NOMO-1 treated with dmso at 0.1 percent for 144 hours (cell line): ENCODE measurements around the gene PRPF8.

Experiments
- DNase-seq: peaks from one replicate; lab custom pipeline; 2025; ENCODE audit not compliant: unreplicated experiment; lab: John Stamatoyannopoulos, UW

Gene PRPF8

DNA sequence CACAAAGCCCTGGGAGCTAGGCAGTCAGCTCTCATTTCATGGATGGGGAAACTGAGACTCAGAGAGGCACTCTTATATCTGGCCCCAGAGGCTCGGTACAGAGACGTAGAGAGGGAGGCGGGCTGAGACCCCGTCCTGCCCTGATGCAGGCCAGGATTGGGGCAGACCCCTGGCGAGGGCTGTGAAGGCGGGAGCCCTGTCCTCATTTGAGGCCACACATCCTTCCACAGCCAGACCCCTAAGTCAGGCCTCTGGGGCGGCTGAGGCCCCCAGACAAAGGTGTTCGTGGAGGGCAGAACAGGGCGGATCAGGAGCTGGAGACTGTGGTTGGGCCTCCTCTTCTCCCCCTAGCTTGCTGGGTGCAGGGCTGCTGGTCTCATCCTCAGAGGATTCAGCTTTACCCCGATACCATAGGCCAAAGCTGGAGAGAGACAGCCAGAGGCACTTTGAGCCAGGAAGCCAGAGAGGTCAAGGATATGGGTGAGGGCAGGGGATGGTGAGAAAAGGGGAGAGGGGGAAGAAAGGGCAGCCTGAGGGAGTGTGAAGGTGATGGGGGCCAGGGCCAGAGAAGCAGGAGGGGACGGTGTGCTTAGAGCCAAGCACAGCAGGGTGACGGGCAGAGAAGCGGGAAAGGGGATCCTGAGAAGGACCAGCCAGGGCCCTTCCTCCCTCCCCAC lies 38.3 kb downstream of the PRPF8 start:
- no peak for DNase-seq

DNA sequence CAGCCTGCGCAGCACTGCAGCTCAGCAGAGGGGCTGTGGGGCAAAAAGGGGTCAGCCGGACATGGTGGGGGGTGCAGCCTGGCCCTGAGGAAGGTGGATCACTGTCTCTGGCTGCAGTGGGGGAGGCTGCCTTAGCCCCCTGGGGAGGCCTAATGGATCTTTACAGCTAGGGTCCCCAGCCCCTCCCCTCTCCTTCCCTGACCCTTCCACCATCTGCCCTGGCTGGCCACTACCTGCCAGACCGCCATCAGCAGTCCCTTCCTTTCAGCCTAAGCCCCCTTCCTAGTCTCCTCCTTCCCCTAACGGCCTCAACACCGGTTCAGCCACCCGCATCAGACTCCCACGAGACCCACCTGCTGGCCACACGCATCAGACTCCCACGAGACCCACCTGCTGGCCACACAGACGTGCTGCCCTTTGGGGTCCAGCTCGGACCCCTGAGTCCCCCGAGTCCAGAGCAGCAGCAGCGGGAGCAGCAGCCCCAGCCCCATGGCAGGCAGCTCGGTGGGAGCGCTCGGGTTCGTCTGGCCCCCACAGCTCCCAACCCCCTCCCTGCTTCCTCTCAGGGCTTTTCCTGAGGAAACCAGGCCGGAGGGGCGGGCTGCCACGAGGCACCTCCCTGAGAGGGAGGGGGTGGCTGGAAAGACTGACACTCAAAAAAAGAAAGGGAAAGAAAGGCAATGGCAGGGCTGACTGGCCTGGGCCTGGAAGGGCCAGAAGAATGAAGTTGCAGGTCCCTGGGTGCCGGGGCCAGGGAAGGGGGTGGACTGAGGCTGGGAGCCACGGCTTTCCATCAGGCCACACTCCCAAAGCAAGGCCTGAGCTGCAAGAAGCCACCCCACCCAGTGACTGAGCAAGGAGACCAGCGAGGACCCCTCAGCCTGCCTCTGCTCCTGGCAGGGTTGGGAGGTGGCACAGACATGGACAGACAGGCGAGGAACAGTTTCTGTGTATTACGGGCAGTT lies 39.2 kb downstream of the PRPF8 start, which contains the start of gene SCARF1:
TSS of gene SCARF1 (minus strand) at position 526 of the 965 bp plus-strand sequence. CDS start at position 491, 35 bp downstream.
- no peak for DNase-seq

DNA sequence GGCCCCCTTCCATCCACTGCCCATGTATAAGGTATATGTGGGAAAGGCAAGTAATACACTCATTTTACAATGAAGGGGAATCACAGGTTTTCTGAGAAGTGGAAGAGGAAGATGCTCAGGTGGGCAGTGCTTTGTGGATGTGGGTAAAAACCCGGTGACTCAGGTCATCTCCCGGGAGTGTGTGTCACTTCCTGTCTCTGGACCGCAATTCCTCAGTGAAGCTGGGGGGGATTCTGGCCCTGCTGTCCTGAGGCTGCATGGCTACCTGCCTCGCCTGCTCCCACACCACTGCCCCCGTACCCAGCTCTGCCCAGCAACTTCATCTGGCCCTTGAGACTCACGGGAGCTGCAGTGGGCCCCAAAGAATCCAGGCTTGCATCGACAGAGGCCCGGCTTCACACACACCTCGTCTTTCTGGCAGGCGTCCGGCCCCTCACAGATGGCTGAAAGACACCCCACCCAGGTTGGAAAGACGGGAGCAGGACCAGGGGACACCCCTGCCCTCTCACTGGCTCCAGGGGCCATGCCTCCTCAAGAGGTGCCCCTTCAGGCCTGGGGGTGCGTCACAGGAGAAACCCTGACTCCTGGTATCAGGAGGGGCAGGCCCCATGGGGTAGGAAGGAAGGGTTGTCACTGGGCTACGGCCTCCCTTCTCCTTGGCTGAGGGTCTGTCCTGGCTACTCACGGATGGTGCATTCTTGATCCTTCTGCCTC lies 40.0 kb downstream of the PRPF8 start:
- no peak for DNase-seq

DNA sequence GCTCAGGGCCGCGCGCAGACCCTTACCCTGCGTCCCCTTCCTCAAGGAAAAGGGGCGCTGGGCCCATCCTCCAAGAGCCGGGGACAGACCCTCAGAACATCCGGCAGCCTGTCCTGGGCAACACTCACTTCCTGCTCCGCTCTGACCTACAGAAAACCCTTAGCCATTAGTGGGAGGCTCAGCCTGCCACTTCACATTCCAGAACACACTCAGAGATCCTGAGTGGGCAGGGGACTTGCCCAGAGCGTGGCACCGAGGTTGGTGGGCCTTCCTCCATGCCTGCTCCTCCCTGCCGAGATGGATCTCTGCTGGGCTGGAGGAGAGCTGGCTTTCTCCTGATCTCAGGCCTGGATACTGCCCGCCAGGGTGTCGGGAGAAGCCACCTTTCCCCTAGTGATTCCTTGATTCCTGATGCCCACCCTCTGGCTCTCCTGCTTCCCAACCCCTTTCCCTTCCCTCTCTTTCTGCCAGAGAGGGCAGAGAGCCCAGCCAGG lies 40.6 kb downstream of the PRPF8 start:
- DNase-seq = no peak

DNA sequence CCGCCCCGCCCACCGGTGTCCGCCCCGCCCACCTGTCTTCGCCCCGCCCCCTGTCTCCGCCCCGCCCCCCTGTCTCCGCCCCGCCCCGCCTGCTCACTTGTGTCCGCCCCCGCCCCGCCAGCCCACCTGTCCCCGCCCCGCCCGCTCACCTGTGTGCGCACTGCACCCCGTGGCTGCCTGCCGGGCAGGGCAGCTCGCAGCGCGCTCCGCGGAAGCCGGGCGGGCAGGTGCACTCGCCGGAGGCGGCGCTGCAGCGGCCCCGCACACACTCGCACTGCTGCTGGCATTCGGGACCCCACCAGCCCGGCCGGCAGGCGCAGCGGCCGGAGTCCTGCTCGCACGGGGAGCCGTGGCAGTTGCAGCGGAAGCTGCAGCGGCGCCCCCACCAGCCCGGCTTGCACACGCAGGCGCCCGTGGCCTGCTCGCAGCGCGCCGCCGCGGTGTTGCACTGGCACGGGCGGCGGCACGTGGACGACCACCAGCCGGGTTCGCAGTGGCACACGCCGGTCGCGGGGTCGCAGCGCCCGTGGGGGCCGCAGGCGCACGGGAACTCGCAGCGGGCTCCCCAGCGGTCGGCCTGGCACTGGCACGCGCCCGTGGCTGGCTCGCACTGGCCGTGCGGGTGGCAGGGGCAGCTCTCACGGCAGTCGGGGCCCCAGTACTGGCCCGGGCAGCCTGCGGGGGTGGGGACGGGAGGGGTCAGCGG lies 41.2 kb downstream of the PRPF8 start:
- DNase-seq = no peak

DNA sequence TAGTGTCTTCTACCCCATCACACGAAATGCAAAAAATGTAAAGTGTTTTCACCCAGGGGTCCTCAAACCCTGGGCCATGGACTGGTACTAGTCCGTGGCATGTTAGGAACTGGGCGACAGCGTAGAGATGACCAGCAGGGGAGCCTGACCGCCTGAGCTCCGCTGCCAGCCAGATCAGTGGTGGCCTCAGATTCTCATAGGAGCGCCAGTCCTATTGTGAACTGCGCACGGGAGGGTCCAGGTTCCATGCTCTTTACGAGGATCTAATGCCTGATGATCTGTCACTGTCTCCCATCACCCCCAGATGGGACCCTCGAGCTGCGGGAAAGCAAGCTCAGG lies 43.6 kb downstream of the PRPF8 start:
- no peak for DNase-seq

DNA sequence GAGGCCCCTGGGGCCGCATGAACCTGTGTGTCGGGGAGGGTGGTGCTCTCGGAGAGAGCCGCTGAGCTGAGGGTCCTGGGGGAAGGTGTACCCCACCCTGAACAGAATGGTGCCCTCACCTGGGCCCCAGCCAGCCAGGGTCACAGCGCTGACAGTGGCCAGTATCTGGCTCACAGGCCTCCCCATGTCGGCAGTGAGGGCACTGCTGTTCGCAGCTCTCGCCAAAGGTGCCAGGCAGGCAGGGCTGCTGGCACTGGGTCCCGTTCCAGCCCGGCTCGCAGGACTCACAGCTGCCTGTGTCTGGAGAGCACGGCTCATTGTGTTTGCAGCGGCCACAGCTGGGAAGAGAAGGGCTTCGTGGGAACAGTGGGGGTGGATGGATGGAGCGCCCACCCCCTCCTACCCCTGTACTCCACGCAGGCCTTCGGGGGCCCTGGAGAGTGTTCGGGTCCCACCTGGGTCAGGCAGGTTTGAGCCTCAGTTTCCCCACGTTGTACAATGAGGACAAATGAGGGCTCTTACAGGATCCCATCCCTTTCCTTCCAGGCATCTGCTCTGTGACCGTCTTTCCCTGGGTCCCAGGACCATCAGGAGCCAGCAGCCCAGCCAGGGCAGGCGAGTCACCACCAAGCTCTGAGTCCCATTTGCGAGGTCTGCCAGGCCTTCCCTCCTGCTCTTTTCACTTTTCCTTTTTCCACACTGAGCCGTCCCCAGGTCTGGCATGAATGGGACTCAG lies 44.2 kb downstream of the PRPF8 start:
- DNase-seq = no peak

DNA sequence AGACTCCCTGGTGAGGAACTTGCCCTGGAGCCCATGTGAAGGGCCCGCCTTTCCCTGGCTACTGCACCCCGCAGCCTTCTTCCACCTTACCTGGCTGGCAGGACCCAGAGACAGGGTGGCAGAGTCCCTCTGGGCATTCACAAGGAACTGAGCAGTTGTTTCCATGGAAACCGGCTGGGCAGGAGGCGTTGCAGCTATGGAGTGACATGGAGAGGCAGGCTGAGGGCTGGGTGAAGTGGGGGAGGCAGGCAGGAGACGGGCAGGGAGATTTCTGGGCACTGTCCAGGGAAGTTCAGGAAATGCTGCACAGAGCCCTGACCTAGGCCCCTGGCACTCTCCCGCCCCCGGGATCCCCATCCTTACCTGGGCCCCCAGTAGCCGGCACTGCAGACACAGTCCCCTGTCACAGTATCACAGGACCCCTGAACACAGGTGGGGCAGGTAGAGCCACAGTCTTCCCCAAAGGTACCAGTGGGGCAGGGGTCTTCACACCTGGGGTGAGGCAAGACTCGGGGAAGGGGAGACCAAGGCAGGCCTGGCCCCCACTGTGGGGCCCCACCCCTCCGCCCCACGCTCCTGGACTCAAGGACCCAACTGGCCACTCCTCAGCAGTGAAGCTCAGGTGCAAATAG lies 45.0 kb downstream of the PRPF8 start:
- no peak for DNase-seq

DNA sequence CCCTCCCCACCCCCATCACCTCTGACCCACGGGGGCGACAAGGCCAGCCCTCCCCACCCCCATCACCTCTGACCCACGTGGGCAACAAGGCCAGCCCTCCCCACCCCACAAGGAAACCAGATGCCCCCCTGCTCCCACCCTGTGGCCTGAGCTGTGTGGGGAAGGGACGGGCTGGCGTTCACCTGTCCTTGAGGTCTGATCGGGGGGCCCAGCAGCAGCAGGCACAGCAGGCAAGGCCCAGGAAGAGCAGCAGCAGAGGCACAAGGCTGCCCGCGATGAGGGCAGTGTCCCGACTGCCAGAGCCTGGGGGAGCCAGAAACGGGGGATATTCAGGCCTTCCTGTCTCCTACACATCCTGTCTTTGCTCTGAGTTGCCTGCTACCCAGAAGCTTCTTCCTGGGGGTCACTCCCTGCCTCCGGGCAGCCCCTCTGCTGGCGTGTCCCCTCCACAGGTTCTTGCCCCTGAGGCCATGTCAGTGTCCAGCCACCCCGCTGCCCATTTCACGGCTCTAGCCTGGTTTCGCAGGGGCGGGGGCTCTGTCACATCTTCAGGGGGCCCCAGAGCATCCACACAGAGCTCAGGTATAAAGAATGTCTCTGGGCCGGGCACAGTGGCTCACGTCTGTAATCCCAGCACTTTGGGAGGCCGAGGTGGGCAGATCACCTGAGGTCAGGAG lies 45.9 kb downstream of the PRPF8 start:
- DNase-seq = no peak

DNA sequence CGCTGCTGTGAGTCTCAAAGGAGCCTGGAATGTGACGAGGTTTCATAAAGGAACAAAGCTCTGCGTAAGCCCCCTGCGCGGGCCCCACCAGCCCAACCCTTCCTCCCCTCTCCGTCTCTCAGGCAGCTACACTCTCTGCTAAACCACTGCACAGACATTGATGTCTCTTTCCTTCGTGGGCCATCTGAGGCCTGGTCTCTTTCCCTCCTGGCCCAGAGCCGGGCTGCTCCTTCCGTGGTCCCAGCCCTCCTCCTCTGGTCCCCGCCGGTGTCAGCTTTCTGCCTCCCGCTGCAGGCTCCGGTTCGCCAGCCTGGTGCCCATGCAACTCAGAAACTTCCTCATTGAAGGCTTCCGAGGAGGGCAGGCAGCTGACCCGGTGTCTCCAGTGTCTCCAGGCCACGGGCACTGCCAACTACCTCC lies 46.5 kb downstream of the PRPF8 start:
- no peak for DNase-seq

DNA sequence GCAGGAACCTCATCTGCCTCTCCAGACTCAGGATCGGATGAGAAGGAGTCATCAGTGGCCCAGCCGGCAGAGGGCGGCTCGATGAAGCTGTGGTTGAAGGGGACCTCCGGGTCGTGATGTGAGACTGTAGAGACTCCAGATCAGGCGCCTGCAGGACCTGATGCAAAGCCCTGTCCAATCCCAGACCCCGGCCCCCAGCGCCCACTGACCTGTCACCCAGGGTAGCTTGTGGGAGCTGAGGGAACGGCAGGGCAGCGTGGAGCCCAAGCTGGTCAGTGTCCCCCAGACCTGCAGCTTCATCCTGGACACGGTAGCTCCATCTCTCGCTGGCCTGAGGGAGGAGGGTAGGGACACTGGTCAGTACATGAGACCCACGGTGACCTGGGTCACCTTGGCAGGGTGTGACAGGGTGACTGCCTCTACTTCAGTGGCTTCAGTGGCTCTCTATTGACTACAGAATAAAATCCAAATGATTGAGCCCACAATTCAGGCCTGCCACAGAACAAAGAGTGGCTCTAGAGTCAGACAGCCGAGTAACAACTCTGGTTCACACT lies 47.9 kb downstream of the PRPF8 start:
- no peak for DNase-seq

DNA sequence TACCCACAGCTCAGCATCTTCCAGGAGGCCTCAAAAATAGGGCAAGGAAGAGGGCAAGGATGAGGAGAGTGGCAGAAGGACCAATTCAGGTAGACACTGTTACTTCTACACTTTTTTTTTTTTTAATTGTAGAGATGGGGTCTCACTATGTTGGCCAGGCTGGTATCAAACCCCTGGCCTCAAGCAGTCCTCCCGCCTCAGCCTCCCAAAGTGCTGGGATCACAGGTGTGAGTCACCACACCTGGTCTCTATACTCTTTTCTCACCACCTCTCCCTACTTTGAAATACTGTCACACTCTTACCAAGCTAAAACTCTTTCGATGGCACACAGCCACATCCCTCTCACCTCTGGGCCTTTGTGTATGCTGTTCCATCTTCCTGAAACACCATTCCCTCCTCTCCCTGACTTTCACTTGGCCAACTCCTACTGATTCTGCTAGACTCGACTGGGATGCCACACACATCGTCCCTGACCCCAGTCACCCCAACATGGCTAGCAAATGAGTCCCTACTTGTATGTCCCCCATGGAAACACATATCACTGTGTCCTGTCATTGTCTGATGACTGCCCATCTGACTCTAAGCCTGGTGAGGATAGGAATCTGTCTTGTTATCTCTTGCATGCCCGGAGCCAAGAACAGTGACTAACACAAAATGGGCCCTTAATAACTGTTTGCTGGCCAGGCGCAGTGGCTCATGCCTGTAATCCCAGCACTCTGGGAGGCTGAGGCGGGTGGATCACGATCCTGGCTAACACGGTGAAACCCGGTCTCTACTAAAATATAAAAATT lies 48.8 kb downstream of the PRPF8 start:
- DNase-seq = no peak

DNA sequence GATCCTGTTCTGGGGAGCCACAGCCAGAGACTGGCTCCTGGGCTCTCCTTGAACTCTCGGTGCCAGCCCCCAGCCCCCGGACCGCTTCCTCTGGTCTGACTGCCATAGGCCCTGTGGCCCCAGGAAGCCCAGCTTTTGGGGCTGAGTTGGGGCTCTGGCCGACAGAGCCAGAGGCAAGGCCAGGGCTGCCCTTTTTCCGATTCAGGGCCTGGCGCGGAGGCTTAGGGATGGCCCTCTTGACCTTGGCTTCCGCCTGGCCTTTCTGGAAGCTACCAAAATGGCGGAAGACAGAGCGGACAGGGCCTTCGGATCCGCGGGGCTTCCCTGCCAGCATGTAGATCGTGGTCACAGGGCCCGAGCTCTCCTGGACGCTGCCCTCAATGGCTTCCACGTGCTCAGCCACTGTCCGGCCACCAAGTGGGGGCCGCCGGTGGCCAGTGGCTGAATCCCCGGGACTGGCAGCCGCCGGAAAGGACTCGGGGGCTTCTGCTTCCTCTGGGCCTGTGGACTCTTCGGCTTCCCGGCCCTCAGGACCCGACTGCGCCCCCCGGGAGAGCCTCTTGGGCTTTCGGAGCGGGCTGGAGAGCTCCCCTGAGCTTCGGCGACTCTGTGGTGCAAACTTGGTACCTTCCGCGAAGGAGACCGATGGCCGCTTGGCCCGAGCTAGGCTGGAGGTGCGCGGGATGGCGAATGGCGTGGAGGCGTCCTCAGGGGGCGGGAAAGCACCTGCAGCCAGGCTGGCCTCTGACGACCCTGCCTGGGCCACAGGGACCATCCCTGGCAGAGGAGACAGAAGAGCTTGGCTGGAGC lies 49.6 kb downstream of the PRPF8 start:
- no peak for DNase-seq

DNA sequence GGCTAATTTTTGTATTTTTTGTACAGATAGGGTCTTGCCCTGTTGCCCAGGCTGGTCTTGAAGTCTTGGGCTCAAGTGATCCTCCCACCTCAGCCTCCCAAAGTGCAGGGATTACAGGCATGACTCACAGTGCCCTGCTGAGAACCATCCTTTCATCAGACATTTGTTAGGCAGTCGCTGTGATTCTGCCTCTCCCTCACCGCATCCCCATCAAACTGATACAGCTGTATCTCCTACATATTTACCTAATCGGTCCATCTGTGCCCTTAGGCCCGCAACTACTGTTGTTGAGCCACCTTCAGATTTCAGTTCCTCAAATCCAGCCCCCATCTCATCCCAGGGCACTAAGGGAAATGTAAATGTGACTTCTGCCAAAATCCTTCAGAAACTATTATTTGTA lies 54.0 kb downstream of the PRPF8 start:
- DNase-seq = peak; percentile 14

DNA sequence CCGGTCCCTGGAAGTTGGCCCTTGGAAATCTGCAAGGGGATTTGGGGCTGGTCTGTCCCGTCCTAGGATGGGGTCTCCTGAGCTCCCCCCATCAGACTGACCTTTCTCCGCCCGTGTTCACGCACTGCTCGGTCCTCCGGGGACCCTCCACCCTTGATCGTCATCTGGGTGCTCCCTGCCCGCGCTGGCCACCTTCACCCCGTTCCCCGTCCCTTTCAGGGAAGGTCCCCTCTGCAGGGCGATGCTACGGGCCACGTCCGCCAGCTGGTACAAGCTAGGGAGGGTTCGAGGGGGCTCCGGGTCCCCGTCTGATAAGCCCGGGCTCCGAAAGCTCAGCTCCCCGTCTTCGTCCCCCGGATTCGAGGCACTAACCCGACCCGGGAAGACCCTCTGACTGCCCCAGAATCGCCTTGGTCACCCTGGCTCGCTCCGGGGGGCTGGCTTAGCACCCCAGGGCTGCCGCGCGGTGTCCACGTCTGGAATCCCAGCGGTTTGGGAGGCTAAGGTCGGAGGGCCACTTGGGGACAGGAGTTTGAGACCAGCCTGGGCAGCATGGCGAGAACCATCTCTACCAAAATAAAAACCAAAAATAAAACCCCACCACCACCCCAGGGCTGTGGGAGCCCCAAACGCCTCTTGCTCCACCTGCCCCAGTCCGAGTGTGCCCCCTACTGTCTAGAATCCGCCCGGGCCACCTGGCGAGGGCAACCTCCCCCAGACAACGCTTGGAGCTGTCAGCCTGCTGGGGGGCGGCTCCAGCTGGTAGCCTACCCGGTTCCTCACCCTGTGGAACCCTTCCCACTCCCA lies 55.0 kb downstream of the PRPF8 start:
- DNase-seq = peak; percentile 47

DNA sequence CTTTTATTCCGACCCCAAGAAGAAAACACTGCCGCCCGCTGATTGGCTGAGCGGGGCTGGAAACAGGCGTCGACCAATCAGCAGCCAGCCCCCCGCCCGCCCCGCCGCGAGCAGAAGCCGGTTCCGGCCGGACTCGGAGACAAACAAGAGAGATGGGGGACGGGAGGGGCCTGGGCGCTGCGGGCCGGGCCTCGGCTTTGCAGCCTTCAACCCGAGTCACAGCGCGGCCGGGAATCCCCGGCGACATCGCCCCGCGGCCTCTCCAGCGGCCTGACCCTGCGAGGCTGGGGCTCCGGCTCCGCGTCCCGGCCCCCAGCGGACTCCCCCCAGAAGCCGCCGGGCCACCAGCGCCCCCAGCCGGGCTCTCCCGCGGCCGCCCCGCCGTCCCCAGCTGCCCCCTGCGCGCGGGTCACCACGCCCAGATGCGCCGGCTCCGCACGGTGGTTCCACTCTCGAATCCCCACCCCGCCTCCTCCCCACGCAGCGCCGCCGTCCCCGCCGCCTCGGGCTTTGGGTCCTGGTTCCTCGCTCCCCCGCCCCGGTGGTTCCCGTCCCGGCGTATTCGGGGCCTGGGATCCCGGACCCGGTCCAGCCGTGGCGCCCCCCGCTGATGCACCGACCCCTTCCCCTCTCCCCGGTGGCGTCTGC lies 55.7 kb downstream of the PRPF8 start:
- DNase-seq = peak; percentile 84
